SK-N-MC (cell line): Measurements from ENCODE around the gene POLA1.

Experiments used
- EZH2 ChIP-seq: fragments of 200-600 bp; sonication (generic); IDR thresholded peaks from one replicate; pipeline ENCODE4 v1.6.1; 2017; ENCODE audit warnings: antibody characterized with exemption
- POLR2AphosphoS5 ChIP-seq: IDR thresholded peaks from 2 replicates; pipeline ENCODE4 v1.6.1; 2012; ENCODE audit warnings: mild to moderate bottlenecking, low read depth, low read length, borderline replicate concordance

- no peak for TF ChIP-seq EZH2
- no peak for TF ChIP-seq POLR2AphosphoS5
Observed at GRCh38 chrX:24963823-24964222, 270.1 kb downstream of the POLA1 start.
